HL-60 (cell line): Measurements from ENCODE around the gene SLC41A3.

Source experiments
- GABPA ChIP-seq: IDR thresholded peaks from 2 replicates; pipeline ENCODE4 v1.6.1; 2012; ENCODE audit warnings: low read depth
- POLR2AphosphoS5 ChIP-seq: IDR thresholded peaks from 2 replicates; pipeline ENCODE4 v1.6.1; 2012; ENCODE audit warnings: low read depth
- SPI1 ChIP-seq: IDR thresholded peaks from 2 replicates; pipeline ENCODE4 v1.6.1; 2012; ENCODE audit warnings: low read depth, mild to moderate bottlenecking, borderline replicate concordance
- TF ChIP-seq, protein P1 (sequence below): IDR thresholded peaks from one replicate; pipeline ENCODE4 v1.5.1; 2011; ENCODE audit warnings: low read length, control low read depth, inconsistent platforms; ENCODE audit not compliant: insufficient read depth
- TF ChIP-seq, protein P2 (sequence below): IDR thresholded peaks from 2 replicates; pipeline ENCODE4 v1.6.1; 2012; ENCODE audit warnings: low read depth; ENCODE audit not compliant: insufficient replicate concordance

DNA sequence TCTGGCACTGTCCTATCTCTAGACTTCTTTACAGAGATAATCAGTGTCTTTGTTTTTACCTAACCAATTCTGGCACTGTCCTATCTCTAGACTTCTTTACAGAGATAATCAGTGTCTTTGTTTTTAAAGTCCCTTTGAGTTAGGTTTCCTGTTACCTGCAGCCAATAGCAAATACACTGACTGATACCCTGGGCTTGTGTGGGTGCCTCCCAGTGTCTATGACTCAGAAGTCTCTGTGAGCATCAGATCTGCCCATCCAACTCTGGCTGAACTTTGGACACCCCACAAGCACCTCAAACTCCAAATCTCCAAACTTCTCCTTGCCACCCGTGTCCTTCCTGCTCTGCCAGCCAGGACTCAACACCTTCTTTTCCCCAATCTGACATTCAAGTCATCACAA lies 30.4 kb downstream of the SLC41A3 start:
- TF ChIP-seq, protein P1, sequence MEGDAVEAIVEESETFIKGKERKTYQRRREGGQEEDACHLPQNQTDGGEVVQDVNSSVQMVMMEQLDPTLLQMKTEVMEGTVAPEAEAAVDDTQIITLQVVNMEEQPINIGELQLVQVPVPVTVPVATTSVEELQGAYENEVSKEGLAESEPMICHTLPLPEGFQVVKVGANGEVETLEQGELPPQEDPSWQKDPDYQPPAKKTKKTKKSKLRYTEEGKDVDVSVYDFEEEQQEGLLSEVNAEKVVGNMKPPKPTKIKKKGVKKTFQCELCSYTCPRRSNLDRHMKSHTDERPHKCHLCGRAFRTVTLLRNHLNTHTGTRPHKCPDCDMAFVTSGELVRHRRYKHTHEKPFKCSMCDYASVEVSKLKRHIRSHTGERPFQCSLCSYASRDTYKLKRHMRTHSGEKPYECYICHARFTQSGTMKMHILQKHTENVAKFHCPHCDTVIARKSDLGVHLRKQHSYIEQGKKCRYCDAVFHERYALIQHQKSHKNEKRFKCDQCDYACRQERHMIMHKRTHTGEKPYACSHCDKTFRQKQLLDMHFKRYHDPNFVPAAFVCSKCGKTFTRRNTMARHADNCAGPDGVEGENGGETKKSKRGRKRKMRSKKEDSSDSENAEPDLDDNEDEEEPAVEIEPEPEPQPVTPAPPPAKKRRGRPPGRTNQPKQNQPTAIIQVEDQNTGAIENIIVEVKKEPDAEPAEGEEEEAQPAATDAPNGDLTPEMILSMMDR, result no peak
- no peak for TF ChIP-seq SPI1
- TF ChIP-seq, protein P2, sequence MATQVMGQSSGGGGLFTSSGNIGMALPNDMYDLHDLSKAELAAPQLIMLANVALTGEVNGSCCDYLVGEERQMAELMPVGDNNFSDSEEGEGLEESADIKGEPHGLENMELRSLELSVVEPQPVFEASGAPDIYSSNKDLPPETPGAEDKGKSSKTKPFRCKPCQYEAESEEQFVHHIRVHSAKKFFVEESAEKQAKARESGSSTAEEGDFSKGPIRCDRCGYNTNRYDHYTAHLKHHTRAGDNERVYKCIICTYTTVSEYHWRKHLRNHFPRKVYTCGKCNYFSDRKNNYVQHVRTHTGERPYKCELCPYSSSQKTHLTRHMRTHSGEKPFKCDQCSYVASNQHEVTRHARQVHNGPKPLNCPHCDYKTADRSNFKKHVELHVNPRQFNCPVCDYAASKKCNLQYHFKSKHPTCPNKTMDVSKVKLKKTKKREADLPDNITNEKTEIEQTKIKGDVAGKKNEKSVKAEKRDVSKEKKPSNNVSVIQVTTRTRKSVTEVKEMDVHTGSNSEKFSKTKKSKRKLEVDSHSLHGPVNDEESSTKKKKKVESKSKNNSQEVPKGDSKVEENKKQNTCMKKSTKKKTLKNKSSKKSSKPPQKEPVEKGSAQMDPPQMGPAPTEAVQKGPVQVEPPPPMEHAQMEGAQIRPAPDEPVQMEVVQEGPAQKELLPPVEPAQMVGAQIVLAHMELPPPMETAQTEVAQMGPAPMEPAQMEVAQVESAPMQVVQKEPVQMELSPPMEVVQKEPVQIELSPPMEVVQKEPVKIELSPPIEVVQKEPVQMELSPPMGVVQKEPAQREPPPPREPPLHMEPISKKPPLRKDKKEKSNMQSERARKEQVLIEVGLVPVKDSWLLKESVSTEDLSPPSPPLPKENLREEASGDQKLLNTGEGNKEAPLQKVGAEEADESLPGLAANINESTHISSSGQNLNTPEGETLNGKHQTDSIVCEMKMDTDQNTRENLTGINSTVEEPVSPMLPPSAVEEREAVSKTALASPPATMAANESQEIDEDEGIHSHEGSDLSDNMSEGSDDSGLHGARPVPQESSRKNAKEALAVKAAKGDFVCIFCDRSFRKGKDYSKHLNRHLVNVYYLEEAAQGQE, result no peak
- TF ChIP-seq POLR2AphosphoS5, result no peak
- TF ChIP-seq GABPA, result no peak
